ENCODE data around the gene LCOR. TPM values are rescaled to one million over a fixed set of nuclear protein-coding genes. Genes with fewer than 3 reads are reported as not detected.

The LCOR gene
- total RNA-seq, 4 donors from 2014 or later, result 12.5 to 22.0 (median 14.9) TPM

GRCh38 chr10:96958071-96958470 lies 126.0 kb downstream of the LCOR start:
- intact Hi-C loops (cut with DNase I; ENCODE audit: low total_unique reads), result no loop called here
- DNase-seq (ENCODE audit: low spot score in 2 of 2), result no peak
- no peak overlapping the region for H3K4me3 ChIP-seq (ENCODE audit: low read depth, poor library complexity, severe bottlenecking)
- whole genome bisulfite sequencing, 2 donors, result 96 to 99% methylated on average over 2 of the region's 2 CpGs
- TF ChIP-seq POLR2A (IDR thresholded peaks at IDR 0.05), result no peak

- no peak overlapping the region for H3K4me3 ChIP-seq (ENCODE audit: low read depth, poor library complexity, severe bottlenecking)
- intact Hi-C loops (cut with DNase I; ENCODE audit: low total_unique reads), result no loop called here
- WGBS, 2 donors, result 90 to 95% methylated on average over 1 of the region's 1 CpG
- TF ChIP-seq CTCF (IDR thresholded peaks at IDR 0.05), result no peak
- no peak for TF ChIP-seq POLR2A (IDR thresholded peaks at IDR 0.05)
- DNase-seq (ENCODE audit: low spot score in 2 of 2), result no peak
These were observed 127.6 kb downstream of the LCOR start for GRCh38 chr10:96959733-96960132.

GRCh38 chr10:96960872-96961271 lies 128.8 kb downstream of the LCOR start:
- TF ChIP-seq CTCF (IDR thresholded peaks at IDR 0.05) (no peak), POLR2A (IDR thresholded peaks at IDR 0.05) (no peak)
- 73 to 75% methylated on average over 2 of the region's 2 CpGs for WGBS, 2 donors
- H3K4me3 ChIP-seq (ENCODE audit: low read depth, poor library complexity, severe bottlenecking), result no peak overlapping the region
- intact Hi-C loops (cut with DNase I; ENCODE audit: low total_unique reads), result no loop called here
- no peak for DNase-seq (ENCODE audit: low spot score in 2 of 2)

- DNase-seq (ENCODE audit: low spot score in 2 of 2), result no peak
- WGBS, 2 donors, result 92 to 97% methylated on average over 2 of the region's 2 CpGs
- TF ChIP-seq POLR2A (IDR thresholded peaks at IDR 0.05) (no peak), CTCF (IDR thresholded peaks at IDR 0.05) (no peak)
- no peak overlapping the region for H3K4me3 ChIP-seq (ENCODE audit: low read depth, poor library complexity, severe bottlenecking)
- intact Hi-C loops (cut with DNase I; ENCODE audit: low total_unique reads), result no loop called here
These were observed 132.0 kb downstream of the LCOR start for GRCh38 chr10:96964131-96964530.

- no peak for TF ChIP-seq POLR2A (IDR thresholded peaks at IDR 0.05)
- TF ChIP-seq CTCF (IDR thresholded peaks at IDR 0.05), result no peak
- no peak for DNase-seq (ENCODE audit: low spot score in 2 of 2)
- intact Hi-C loops (cut with DNase I; ENCODE audit: low total_unique reads), result no loop called here
- H3K4me3 ChIP-seq (ENCODE audit: low read depth, poor library complexity, severe bottlenecking), result no peak overlapping the region
These were observed 135.7 kb downstream of the LCOR start for GRCh38 chr10:96967847-96968246.

- intact Hi-C loops (cut with DNase I; ENCODE audit: low total_unique reads), result no loop called here
- H3K4me3 ChIP-seq (ENCODE audit: low read depth, poor library complexity, severe bottlenecking), result no peak overlapping the region
- no peak for TF ChIP-seq CTCF (IDR thresholded peaks at IDR 0.05)
- no peak for TF ChIP-seq POLR2A (IDR thresholded peaks at IDR 0.05)
- DNase-seq (ENCODE audit: low spot score in 2 of 2), result no peak
- 93 to 94% methylated on average over 5 of the region's 5 CpGs for WGBS, 2 donors
These were observed 136.8 kb downstream of the LCOR start for GRCh38 chr10:96968682-96969423.
